ENCODE data around the gene UFD1.
A peak's percentile ranks its signal among the peaks of the same experiment; 100 is the strongest.

UFD1 gene

DNA sequence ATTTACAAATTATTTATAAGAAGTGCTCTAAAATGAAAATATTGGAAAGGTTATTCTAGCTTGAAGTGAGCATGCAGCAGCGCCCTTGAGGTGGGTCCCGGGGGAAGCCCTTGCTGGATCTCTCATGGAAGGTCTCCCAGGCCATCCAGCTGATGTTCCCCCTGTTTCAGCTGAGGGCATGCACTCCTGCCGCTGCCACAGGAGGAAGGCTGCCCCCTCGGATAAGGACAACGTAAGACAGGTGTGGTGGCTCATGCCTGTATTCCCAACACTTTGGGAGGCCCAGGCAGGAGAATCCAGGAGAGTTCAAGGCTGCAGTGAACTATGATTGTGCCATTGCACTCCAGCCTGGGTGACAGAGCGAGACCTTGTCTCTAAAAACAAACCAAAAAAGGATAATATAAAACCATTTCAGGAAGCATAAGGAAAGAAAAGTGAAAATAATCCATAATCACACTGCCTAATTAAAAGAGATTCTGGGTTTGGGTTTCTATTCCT lies 15.7 kb upstream of the UFD1 start:
- no peak for DNase-seq (ENCODE audit: low spot score)

GRCh38 chr22:19494001-19494560 lies 15.1 kb upstream of the UFD1 start:
- no peak for DNase-seq (ENCODE audit: low spot score)

DNA sequence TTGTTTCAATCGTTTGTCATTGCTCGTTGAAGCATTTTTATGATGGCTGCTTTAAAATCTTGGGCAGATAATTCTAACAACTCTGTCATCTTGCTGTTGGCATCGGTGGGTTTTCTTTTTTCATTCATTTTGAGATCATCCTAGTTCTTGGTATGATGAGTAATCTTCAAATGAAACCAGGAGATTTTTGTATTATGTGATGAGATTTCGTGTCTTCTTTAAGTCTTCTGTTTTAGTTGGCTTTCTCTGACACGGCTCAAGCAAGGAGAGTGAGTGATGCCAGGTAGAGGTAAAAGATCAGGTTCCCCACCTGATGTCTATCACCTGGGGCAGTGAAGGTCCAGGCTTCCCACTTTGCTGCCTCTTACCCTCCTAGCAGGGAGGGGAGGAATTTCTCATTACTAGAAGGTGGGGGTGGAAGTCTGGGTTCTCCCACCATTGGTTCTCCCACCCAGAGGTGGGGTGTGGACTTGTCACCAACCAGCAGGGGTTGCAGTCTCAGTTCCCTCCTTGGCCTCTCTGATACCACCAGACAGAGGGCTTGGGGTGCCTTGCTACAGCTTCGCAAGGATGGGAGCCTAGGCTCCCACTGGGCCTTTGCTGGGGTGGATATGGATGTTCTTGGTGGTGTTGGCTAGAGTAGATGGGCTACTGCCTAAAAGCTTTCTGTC lies 13.6 kb upstream of the UFD1 start:
- no peak for DNase-seq (ENCODE audit: low spot score)

DNA sequence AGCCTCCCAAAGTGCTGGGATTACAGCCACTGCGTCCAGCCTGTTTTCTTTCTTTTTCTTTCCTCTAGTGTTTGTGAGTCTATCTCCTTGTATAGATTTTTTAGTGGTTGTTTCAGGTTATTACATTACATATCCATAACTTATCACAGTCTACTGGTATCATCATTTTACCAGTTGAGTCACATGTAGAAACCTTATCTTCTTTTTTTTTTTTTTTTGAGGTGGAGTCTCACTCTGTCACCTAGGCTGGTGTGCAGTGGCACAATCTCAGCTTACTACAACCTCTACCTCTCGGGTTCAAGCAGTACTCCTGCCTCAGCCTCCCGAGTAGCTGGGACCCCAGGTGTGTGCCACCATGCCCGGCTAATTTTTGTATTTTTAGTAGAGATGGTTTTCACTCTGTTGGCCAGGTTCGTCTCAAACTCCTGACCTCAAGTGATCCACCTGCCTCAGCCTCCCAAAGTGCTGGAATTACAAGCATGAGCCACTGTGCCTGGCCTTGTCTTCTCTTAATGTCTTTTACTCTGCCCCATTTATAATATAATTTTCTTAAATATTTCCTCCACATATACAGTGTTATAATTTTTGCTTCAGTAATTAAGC lies 11.7 kb upstream of the UFD1 start:
- DNase-seq (ENCODE audit: low spot score), result no peak

DNA sequence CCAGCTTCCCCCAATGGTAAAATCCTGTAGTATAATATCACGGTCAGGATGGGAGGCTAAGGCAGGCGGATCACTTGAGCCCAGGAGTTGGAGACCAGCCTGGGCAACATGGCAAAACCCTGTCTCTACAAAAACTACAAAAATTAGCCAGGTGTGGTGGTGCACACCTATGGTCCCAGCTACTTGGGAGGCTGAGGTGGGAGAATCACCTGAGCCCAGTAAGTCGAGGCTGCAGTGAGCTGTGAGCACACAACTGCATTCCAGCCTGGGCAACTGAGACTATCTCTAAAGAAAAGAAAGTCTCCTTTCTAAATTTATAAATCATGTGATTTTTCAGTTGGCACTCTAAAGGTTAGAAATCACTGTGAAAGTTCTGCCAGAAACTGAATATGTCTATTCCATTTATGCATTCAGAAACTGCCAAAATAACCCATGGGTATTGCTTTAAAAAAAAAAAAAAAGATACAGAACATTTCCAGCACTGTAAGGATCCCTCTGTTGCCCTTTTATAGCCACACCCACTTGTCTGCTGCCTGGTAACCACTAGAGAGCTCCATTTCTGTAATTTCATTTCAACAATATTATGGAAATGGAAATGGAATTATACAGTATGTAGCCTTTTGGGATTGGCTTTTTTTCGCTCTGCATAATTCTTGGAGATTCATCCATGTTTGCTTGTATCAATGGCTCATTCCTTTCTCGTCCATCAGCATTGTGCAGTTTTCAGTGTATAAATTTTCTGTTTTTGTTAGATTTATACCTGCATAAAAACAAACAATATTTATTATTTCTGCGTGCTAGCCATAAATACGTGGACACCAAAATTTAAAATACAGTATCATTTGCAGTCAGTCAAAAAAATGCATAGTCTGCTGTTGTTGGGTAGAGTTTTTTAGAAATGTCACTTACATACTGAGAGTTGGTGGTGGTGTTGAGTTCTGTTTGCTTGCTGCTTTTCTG lies 10.2 kb upstream of the UFD1 start:
- DNase-seq (ENCODE audit: low spot score), result peak; percentile 12

GRCh38 chr22:19488285-19488684 lies 9.3 kb upstream of the UFD1 start:
- DNase-seq (ENCODE audit: low spot score), result no peak

DNA sequence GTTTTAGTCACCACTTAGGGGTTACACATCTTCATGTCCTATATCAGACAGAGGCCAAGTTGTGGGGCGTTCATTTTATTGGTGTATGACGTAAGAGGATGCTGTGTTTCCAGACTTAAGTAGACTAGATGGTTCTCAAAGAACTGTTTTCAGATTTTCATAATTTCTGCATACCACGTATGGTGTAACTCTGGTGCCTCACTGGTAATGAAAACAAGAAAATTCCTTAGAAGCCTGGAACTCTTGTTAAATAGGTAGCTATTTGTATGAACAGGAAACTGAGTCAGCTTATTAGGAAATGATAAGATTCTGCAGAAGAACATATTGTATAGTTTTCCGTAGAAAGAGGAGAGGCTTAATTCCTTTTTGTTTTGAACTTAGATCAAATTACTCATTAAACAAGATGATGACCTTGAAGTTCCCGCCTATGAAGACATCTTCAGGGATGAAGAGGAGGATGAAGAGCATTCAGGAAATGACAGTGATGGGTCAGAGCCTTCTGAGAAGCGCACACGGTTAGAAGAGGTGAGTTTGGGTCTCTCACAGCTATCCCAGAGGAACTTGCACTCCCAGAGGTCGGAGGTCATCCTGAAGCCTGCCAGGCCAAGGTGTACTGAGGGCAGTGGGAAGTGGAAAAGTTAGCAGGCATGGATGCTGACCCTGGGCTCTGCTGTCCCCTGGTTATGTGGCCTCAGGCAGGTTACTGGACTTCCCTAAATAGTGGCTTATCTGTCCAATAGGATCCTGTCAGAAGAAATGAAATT lies 4.7 kb upstream of the UFD1 start:
- no peak for DNase-seq (ENCODE audit: low spot score)

DNA sequence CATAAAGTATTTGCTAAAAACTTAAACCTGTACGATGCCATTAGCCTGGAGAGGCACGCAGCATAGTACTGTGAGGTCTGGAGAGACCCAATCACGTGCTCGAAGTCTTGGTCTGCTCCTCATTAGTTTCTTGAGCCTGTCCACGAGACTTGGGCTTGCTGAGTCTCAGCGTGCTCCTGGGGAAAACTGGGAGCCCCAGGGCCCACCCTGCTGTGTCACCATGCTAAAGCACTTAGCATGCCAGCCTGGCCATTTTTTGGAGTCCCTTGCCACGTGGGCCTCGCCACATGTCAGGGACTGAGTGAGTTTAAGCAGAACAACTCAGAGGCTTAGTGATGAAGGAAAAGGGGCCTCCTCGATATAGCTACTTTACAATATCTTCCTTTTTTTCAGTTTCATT lies 3.3 kb upstream of the UFD1 start:
- DNase-seq (ENCODE audit: low spot score), result no peak

- DNase-seq (ENCODE audit: low spot score), result no peak
Measured at GRCh38 chr22:19480789-19481188, 1.8 kb upstream of the UFD1 start.

DNA sequence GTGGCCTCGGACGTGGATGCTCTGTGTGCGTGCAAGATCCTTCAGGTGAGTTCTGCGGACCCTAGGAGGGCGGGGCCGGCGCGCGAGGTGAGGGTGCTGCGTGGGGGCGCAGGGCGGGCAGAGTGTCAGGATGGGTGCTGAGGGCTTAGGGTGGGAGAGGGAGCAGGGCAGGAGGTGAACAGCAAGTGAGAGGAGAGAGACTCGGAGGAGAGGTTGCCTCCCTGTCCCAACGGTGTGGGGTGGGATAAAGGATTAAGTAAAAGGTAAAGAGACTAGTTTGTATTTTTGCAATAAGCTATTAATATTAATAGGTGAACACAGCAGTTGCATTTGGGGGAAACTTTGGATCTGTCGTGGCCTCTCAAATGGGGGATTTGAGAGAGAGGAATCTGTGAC lies 1.2 kb upstream of the UFD1 start:
- DNase-seq (ENCODE audit: low spot score), result no peak

- DNase-seq (ENCODE audit: low spot score), result peak; percentile 97
Measured at GRCh38 chr22:19479355-19480172, 571 bp upstream of the UFD1 start, which contains the start of gene CDC45. TSS of gene CDC45 (plus strand) at chr22:19479920. CDS start at chr22:19479969, 49 bp downstream.

DNA sequence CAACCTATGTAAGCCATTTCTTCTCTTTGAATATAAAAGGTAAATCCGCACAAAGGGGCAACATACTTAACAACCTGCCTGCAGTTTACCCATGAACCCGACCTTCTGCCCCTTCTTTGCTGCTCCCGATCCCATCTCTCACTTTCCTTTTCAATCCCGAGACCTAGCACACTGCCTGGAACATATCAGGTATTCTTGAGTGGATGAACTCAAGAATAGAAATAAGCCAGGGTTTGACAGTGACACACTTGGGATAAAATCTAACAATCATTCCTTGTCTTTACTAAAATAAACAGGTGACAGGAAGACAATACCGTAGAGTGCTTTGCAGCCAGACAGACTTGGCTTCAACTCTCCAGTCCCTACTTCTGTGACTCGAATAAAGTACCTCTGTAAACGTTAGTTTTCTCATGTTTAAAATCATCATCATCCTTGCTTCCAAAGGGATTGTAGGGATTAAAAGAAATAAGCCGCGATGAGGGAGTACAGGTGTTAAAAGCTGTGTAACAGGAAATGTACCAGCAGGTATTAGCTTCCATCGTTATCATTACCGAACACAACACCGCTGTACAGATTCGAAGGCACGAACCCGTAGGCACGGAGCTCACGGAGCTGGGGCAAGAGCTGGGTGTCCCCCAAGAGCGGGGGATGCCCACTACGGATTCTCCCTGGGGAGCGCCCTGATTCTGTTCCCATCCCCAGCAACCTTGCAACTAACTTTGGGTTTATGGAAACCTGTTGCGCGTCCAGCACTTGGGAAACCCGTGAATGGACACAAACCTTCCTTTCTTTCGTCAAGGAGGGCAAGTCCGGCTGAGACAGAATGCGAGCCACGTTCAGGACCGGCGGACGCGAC lies 720 bp downstream of the UFD1 start:
- DNase-seq (ENCODE audit: low spot score), result peak; percentile 37

DNA sequence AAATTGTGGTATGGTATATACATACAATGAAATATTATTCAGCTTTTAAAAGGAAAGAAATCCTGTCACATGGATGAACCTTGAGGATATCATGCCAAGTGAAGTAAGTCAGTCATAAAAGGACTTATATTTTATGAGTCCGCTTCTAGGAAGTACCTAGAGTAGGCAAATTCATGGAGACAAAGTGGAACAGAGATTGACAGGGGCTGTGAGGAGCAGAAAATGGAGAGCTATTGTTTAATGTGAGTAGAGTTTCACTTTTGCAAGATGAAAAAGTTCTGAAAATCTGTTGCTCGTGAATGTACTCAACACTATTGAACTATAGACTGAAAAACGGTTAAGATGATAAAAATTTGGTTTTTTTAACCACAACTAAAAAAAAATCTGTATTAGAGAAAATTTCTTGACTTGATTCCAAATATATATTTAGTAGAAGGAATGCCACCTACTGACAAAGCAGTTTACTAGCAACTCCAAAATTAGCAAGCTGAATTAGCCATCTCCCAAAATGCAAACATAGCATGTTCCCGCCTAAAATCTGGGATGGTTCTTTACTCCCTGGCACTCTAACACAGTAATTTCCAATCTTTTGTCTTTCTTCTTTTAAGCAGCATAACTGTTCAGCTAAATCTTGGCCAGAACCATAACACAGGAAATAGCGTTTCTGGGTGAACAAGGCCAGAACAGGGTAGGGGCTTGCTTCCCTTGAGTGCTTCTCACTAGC lies 1.5 kb downstream of the UFD1 start:
- peak; percentile 36 for DNase-seq (ENCODE audit: low spot score)

DNA sequence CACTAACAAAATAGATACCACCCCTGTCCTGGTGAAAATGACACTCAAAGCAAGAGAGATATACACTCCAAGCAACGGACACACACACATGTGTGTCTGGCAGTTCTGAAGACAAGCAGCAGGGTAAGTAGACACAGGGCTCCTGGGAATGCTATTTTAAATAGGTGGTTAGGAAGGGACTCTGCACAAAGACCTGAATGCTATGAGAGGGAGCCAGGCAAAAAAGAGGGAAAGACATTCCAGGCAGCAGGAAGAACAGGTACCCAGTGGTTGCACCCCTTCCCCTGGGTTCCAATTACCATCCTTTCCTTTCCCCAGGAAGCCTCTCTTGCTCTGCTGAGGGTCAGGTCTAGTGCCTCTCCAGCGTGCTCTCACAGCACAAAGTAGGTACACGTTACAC lies 3.0 kb downstream of the UFD1 start:
- DNase-seq (ENCODE audit: low spot score), result no peak

DNA sequence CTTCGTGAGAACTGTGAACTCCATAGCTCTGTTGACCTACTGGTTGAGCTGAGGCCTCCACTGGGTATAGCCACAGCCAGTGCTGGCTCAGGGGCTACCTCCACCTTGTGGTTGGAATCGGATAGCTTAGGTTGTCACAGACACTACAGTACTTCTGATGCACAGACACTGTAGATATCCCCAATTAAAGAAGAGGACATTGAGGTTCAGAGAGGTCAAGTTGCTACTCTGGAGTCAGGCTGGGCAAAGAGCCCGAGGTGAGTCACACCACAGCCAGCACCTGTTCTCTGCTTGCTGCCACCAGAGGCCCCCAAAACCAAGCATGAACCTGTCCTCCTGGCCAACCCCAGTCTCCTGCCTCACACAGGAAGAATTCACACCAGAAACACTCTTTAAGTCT lies 5.4 kb downstream of the UFD1 start:
- DNase-seq (ENCODE audit: low spot score), result peak; percentile 15

- no peak for DNase-seq (ENCODE audit: low spot score)
Measured at GRCh38 chr22:19472233-19472632, 6.8 kb downstream of the UFD1 start.

- no peak for DNase-seq (ENCODE audit: low spot score)
Measured at GRCh38 chr22:19471572-19471971, 7.4 kb downstream of the UFD1 start.

GRCh38 chr22:19470010-19470409 lies 9.0 kb downstream of the UFD1 start:
- DNase-seq (ENCODE audit: low spot score), result no peak

DNA sequence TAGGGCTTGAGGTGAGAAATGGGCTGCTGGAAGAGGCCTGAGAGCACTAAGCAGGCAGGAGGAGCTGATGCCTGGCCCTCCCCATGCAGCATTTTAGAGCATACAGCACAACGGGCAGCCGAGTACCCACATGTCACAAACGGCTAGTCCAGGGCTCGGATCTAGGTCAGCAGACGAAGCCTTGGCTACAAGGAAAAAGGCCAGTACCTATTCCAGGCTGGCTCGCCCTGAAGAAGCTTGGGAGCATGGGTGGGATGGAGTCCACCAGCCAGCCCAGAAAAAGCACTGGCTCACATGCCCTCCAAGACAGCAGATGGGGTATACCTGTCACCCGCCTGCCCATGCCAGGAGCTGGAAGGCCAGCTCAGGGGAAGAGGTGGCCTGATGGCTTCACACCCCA lies 9.6 kb downstream of the UFD1 start:
- no peak for DNase-seq (ENCODE audit: low spot score)
